Thyroid gland (tissue), 4 donors: ENCODE data around the gene SDR9C7. TPM values are rescaled to one million over a fixed set of nuclear protein-coding genes. Genes with fewer than 3 reads are reported as not detected.
"Not testable (repeated sequence)": the region's sequence is repeated elsewhere in the genome, so short reads cannot be mapped to it uniquely, and the experiment has no call there.

Source experiments
- DNase-seq, 2 donors: peaks; one replicate each; pipeline ENCODE4 v3.0.0-alpha.2; 2019
- H3K27ac ChIP-seq, 3 donors: fragments of 200-600 bp; sonication (generic); 1 replicate in 2 of 3; 2 replicates in 1 of 3; pipeline ENCODE4 v1.5.1; 2016 to 2019; ENCODE audit warnings: mild to moderate bottlenecking in 1 of 3, moderate library complexity in 1 of 3
- H3K27me3 ChIP-seq: fragments of 200-600 bp; sonication (generic); one replicate; pipeline ENCODE4 v1.5.1; 2019
- H3K36me3 ChIP-seq, 2 donors: fragments of 200-600 bp; sonication (generic); one replicate each; pipeline ENCODE4 v1.5.1; 2016 to 2019
- H3K4me1 ChIP-seq, 2 donors: fragments of 200-600 bp; sonication (generic); one replicate each; pipeline ENCODE4 v1.5.1; 2017 to 2019
- H3K4me3 ChIP-seq, 3 donors: fragments of 200-600 bp; sonication (generic); replicated peaks in 1 of 3; 1 replicate in 2 of 3; 2 replicates in 1 of 3; pipeline ENCODE4 v1.5.1; 2016; ENCODE audit warnings: mild to moderate bottlenecking in 1 of 3
- H3K9me3 ChIP-seq: fragments of 200-600 bp; sonication (generic); one replicate; pipeline ENCODE4 v1.5.1; 2017
- POLR2A ChIP-seq, 2 donors: fragments of 450-650 bp; IDR thresholded peaks; one replicate each; pipeline ENCODE4 v1.6.1; 2017; ENCODE audit warnings: antibody characterized with exemption in 2 of 2, mild to moderate bottlenecking in 2 of 2, moderate library complexity in 1 of 2
- WGBS, 2 donors: methylation state at CpG; one replicate each; pipeline ENCODE4 v1.1.5; 2017; 5-methylcytosine and 5-hydroxymethylcytosine counted together
- intact Hi-C: fragments of 100-400 bp; cut with DNase I; formaldehyde crosslinking; loops from one replicate; pipeline ENCODE4 v1.15.1; 2023
- total RNA-seq, 4 donors: library from RNA; depleted of rRNA; stranded (reverse); fragments of >200 nt; gene quantifications; one replicate each; pipeline ENCODE4 v1.2.3, GENCODE V29; 2016
- TF ChIP-seq, protein P1 (sequence below), 6 experiments: fragments of 200-600 bp in 3 of 6; fragments of 450-650 bp in 3 of 6; sonication (generic) in 3 of 6; IDR thresholded peaks; one replicate each; pipeline ENCODE4 v1.5.1; 2016 to 2019; ENCODE audit warnings: antibody characterized with exemption in 6 of 6, mild to moderate bottlenecking in 2 of 6, inconsistent platforms in 1 of 6, moderate library complexity in 1 of 6

Gene SDR9C7
- total RNA-seq, 4 donors from 2014 or later, result not detected

DNA sequence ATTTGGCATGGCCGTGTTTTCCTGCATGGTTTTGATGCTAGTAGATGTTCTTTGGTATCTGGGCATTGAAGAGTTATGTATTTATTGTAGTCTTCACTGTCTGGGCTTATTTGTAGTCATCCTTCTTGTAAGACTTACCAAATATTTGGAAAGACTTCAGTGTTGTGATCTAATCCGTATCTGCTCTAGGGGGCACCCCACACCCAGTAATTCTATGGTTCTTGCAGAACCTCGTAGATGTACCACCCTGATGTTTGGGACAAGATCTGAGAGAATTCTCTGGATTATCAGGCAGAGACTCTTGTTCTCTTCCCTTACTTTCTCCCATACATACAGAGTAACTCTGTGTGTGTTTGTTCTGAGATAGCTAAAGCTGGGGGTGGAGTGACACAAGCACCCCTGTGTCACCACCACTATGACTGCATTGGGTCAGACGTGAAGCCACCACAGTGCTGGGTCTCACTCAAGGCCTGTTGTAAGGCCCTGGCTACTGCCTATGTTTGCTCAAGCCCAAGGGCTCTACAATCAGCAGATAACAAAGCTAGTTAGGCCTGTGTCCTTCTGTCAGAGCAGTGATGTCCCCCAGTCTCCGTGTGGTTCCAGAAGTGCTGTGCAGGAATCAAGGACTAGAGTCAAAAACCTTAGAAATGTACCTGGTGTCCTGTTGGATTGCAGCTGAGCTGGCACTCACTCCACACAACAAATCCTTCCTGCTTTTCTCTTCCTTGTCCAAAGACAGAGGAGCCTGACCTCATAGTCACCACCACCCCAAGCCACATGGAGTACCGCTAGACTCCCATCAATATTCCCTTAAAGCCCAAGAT is 13.6 kb upstream of the SDR9C7 start:
- H3K4me1 ChIP-seq, result no peaks in the 10 kb centered on the region
- H3K36me3 ChIP-seq, result no peaks in the 10 kb centered on the region
- H3K4me3 ChIP-seq, result no peak overlapping the region
- intact Hi-C loops, result no loop called here
- no peaks in the 10 kb centered on the region for H3K27me3 ChIP-seq
- DNase-seq, result no peak
- H3K9me3 ChIP-seq, result no peaks in the 10 kb centered on the region
- no peak overlapping the region for H3K27ac ChIP-seq
- WGBS, 2 donors, result 80 to 88% methylated on average over 6 of the region's 6 CpGs
- TF ChIP-seq POLR2A (IDR thresholded peaks at IDR 0.05), result no peak
- TF ChIP-seq, protein P1, sequence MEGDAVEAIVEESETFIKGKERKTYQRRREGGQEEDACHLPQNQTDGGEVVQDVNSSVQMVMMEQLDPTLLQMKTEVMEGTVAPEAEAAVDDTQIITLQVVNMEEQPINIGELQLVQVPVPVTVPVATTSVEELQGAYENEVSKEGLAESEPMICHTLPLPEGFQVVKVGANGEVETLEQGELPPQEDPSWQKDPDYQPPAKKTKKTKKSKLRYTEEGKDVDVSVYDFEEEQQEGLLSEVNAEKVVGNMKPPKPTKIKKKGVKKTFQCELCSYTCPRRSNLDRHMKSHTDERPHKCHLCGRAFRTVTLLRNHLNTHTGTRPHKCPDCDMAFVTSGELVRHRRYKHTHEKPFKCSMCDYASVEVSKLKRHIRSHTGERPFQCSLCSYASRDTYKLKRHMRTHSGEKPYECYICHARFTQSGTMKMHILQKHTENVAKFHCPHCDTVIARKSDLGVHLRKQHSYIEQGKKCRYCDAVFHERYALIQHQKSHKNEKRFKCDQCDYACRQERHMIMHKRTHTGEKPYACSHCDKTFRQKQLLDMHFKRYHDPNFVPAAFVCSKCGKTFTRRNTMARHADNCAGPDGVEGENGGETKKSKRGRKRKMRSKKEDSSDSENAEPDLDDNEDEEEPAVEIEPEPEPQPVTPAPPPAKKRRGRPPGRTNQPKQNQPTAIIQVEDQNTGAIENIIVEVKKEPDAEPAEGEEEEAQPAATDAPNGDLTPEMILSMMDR (IDR thresholded peaks at IDR 0.05), result no peak

DNA sequence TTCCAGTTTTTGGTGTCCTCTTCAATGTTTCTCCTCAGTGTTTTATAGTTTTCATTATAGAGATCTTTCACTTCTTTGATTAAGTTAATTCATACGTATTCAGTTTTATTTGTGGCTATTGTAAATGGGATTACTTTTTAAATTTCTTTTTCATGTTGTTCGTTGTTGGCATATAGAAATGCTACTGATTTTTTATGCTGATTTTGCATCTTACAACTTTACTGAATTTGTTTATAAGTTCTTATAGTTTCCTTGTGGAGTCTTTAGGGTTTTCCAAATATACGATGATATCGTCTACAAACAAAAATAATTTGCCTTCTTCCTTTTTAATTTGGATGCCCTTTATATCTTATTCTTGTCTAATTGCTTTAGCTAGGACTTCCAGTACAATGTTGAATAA is 9.7 kb upstream of the SDR9C7 start:
- no peaks in the 10 kb centered on the region for H3K27me3 ChIP-seq
- no peak for DNase-seq
- peaks cover 8 to 12% of the 10 kb centered on the region in 2 donors for H3K4me1 ChIP-seq
- H3K36me3 ChIP-seq, result no peaks in the 10 kb centered on the region
- TF ChIP-seq, protein P1 (IDR thresholded peaks at IDR 0.05), result no peak
- no peak for TF ChIP-seq POLR2A (IDR thresholded peaks at IDR 0.05)
- no peak overlapping the region for H3K27ac ChIP-seq
- no peak overlapping the region for H3K4me3 ChIP-seq
- WGBS, 2 donors, result 93 to 95% methylated on average over 4 of the region's 4 CpGs
- intact Hi-C loops, result no loop called here
- no peaks in the 10 kb centered on the region for H3K9me3 ChIP-seq

DNA sequence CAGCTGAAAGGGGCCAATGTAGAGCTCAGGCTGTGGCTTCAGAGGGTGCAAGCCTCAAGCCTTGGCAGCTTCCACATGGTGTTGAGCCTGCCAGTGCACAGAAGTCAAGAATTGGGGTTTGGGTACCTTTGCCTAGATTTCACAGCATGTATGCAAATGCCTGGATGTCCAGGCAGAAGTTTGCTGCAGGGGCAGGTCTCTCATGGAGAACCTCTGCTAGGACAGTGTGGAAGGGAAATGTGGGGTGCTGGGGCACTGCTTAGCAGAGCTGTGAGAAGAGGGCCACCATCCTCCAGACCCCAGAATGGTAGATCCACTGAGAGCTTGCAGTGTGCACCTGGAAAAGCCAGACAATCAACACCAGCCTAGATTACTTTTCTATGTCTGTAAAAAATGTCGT is 9.2 kb upstream of the SDR9C7 start:
- H3K36me3 ChIP-seq, H3K27me3 ChIP-seq, H3K4me3 ChIP-seq, intact Hi-C loops, H3K27ac ChIP-seq, DNase-seq, H3K9me3 ChIP-seq: not testable (repeated sequence)
- H3K4me1 ChIP-seq, result peaks cover 8 to 12% of the 10 kb centered on the region in 2 donors
- 84 to 97% methylated on average over 1 of the region's 1 CpG for WGBS, 2 donors

DNA sequence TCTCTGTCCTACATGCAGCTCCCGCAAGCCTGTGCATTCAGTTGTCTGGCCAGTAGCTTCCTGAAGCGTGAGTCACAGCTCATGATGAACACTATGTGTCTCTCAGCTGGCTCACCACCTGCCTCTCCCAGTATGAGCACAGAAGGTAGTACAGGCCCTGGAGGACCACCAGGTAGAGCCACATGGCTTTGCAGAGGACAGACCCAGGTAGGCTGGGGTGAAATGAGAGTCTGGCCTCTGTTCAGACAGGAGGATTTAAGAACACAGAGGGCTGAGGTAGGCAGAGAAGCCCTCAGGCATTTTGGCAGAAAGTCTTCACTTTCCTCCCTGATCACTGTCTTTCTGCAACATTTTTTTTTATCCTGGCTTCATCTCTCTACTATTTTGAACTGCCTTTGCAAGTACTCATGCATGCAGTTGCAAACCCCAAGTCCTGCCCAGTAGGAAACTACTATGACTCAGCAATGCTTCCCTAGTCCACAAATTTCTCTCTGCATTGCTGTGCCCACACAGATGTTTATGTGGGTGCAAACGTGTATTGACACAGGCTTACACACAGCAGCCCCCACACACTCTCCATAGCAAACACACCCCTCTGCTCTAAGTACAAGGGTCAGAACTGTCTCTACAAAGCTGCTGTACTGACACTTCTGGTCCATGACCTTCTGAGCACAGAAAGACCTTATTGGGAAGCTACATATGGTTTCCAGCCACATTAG is 7.2 kb upstream of the SDR9C7 start:
- 14 to 55% methylated on average over 2 to 3 of the region's 3 CpGs for WGBS, 2 donors
- Histone ChIP-seq H3K4me3 (no peak overlapping the region), H3K9me3 (no peaks in the 10 kb centered on the region), H3K4me1 (peaks cover 8 to 12% of the 10 kb centered on the region in 2 donors), H3K36me3 (no peaks in the 10 kb centered on the region), H3K27me3 (no peaks in the 10 kb centered on the region), H3K27ac (peak overlapping the region; percentile 35 to 73 (median 64))
- no peak for TF ChIP-seq POLR2A (IDR thresholded peaks at IDR 0.05)
- TF ChIP-seq, protein P1 (IDR thresholded peaks at IDR 0.05), result no peak
- DNase-seq, result peak; percentile 30 to 32
- intact Hi-C loops, result no loop called here

DNA sequence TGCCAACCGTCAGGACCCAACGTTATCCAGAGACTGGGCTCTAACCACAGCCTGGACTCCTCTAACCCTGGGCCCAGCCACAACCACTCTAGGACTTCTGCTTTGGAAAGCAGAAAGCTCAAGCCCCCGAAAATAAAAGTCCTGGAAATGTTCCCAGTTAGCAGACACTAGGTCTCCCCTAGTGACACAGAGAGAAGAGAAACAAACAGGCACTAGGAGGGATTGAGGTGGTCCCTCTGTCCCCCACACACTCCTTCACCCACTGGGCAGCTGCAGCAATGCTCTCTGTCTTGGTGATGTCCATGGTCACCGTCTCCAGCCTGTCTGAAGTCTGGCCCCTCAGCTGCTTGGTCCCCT is 6.7 kb upstream of the SDR9C7 start:
- H3K36me3 ChIP-seq, H3K27me3 ChIP-seq, DNase-seq, intact Hi-C loops, H3K9me3 ChIP-seq, H3K27ac ChIP-seq, H3K4me3 ChIP-seq: not testable (repeated sequence)
- WGBS, 2 donors, result no CpG with 5 or more reads among the region's 4 CpGs
- peaks cover 8 to 12% of the 10 kb centered on the region in 2 donors for H3K4me1 ChIP-seq

DNA sequence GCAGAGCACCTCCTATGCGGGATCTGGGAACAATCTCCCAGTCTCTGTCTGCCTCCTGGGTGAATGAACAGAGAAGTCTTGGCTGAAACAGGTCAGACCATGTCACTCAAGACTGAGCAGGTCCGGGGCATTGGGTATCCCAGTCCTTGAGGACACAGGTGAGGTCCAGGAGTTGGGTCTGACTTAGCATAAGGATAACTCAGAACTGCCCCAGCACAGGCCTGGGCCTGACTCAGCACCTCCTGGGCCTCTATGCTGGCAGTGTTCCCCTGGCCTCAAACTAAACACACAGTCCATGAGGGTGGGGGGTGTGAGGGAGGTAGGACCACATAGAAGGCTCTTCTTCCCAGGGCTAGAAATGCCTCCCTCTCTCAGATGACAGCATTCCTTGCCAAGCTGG is 1.5 kb upstream of the SDR9C7 start:
- H3K4me3 ChIP-seq, result no peak overlapping the region
- DNase-seq, result no peak
- H3K9me3 ChIP-seq, result no peaks in the 10 kb centered on the region
- intact Hi-C loops, result no loop called here
- TF ChIP-seq, protein P1 (IDR thresholded peaks at IDR 0.05), result no peak
- TF ChIP-seq POLR2A (IDR thresholded peaks at IDR 0.05), result no peak
- 85% methylated on average over 2 of the region's 2 CpGs for WGBS, 2 donors
- H3K27me3 ChIP-seq, result no peaks in the 10 kb centered on the region
- H3K4me1 ChIP-seq, result peaks cover 0 to 9% of the 10 kb centered on the region in 2 donors
- no peaks in the 10 kb centered on the region for H3K36me3 ChIP-seq
- no peak overlapping the region for H3K27ac ChIP-seq
